Lower lobe of right lung (tissue), 2 donors: ENCODE measurements around the gene CPPED1. TPM values are rescaled to one million over a fixed set of nuclear protein-coding genes. Genes with fewer than 3 reads are reported as not detected.

Experiments
- ATAC-seq, 2 donors: fragments of 200-7000 bp; cut with Tn5 transposase; one replicate each; pipeline ENCODE4 v1.9.1; 2020 to 2022; ENCODE audit warnings: mild to moderate bottlenecking in 2 of 2, moderate library complexity in 2 of 2
- DNase-seq: peaks from one replicate; pipeline ENCODE4 v3.0.0-alpha.2; 2020
- H3K27ac ChIP-seq: fragments of 200-600 bp; one replicate; pipeline ENCODE4 v1.8.0; 2022
- H3K27me3 ChIP-seq: fragments of 200-600 bp; one replicate; pipeline ENCODE4 v1.8.0; 2022; ENCODE audit warnings: low read depth
- H3K36me3 ChIP-seq: fragments of 200-600 bp; one replicate; pipeline ENCODE4 v1.8.0; 2022; ENCODE audit warnings: mild to moderate bottlenecking
- H3K4me1 ChIP-seq: fragments of 200-600 bp; one replicate; pipeline ENCODE4 v1.8.0; 2022
- H3K4me3 ChIP-seq: fragments of 200-600 bp; one replicate; pipeline ENCODE4 v1.8.0; 2022; ENCODE audit warnings: mild to moderate bottlenecking
- H3K9me3 ChIP-seq: fragments of 200-600 bp; one replicate; pipeline ENCODE4 v1.8.0; 2022
- CTCF ChIP-seq: fragments of 200-600 bp; IDR thresholded peaks from one replicate; pipeline ENCODE4 v1.8.0; 2022; ENCODE audit warnings: antibody characterized with exemption, mild to moderate bottlenecking
- intact Hi-C: fragments of 100-400 bp; cut with DNase I; formaldehyde crosslinking; loops from one replicate; pipeline ENCODE4 v1.11.0; 2022
- total RNA-seq: library from RNA; stranded (reverse); fragmentation: NEBNext Ultra II Directional; extraction: Animal tissue kit (Norgen Biotek cat#: 25700); gene quantifications from one replicate; pipeline ENCODE4 v1.2.1, GENCODE V29; 2021
- donor health status: DM: no; HTN: yes; CAD: no; lungs with severe emphysema.

CPPED1 gene
- total RNA-seq, 1 donor from 2014 or later = 33.0 TPM

GRCh38 chr16:12724226-12724625 lies 79.5 kb downstream of the CPPED1 start:
- ATAC-seq = no peak
- Histone ChIP-seq H3K27me3 (no peaks in the 10 kb centered on the region), H3K36me3 (no peaks in the 10 kb centered on the region), H3K4me3 (no peak overlapping the region), H3K9me3 (no peaks in the 10 kb centered on the region), H3K4me1 (no peaks in the 10 kb centered on the region), H3K27ac (no peak overlapping the region)
- TF ChIP-seq CTCF = no peak
- no peak for DNase-seq
- intact Hi-C loops = no loop called here

DNA sequence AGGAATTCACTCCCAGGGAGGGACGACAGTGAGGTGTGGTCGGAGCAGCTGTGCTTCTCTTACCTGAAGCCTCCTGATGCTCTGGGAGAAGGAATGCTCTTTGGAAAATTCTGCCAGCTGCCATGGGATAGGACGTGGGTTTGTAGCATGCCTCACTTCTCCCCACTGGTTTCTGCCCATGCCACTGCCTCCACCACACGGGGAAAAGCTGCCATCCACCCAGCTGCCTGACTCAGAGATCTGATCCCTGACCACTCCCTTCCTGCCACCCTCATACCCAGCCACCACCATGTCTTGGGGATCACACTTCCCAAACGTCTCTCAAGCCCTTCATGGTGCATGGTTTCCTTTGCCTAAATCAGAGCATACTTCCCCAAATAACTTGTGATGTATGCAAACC lies 80.0 kb downstream of the CPPED1 start:
- Histone ChIP-seq H3K36me3 (no peaks in the 10 kb centered on the region), H3K27me3 (no peaks in the 10 kb centered on the region), H3K4me1 (no peaks in the 10 kb centered on the region), H3K4me3 (no peak overlapping the region), H3K27ac (no peak overlapping the region), H3K9me3 (no peaks in the 10 kb centered on the region)
- ATAC-seq (no peak), DNase-seq (no peak)
- intact Hi-C loops = no loop called here
- TF ChIP-seq CTCF = no peak

DNA sequence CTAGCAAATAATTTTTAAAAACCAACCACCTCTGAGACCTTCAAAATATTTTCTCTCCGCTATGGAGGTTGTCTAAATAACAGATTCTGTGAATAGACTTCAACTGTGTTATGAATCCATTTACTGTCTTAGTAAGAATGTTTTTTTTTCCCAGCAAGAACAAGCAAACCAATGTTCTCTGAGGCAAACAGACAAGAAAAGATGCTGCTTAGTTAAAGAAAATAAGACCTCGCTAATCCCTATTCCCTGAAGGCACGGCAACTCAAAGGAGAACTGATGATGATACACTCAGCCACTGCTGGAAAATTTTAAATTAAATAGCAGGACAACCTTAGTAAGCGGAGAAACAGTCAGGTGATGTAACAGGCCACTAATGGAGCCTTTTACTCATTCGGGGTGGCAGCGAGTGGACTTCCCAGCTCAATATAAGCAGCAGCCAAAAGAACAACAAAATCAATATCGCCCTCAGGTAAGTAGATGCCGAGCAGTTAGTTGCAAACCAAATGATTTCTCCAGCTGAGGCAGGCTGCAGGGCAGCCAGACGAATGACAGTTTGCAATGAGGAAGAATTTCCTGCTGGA lies 81.8 kb downstream of the CPPED1 start:
- ATAC-seq (no peak), DNase-seq (no peak)
- H3K9me3 ChIP-seq = no peaks in the 10 kb centered on the region
- no peaks in the 10 kb centered on the region for H3K4me1 ChIP-seq
- H3K27me3 ChIP-seq = no peaks in the 10 kb centered on the region
- no peak for TF ChIP-seq CTCF
- no peak overlapping the region for H3K27ac ChIP-seq
- intact Hi-C loops = no loop called here
- H3K4me3 ChIP-seq = no peak overlapping the region
- no peaks in the 10 kb centered on the region for H3K36me3 ChIP-seq

GRCh38 chr16:12719972-12720371 lies 83.7 kb downstream of the CPPED1 start:
- Histone ChIP-seq H3K4me1 (no peaks in the 10 kb centered on the region), H3K4me3 (no peak overlapping the region), H3K36me3 (no peaks in the 10 kb centered on the region), H3K9me3 (no peaks in the 10 kb centered on the region), H3K27me3 (no peaks in the 10 kb centered on the region), H3K27ac (no peak overlapping the region)
- no peak for ATAC-seq
- no peak for TF ChIP-seq CTCF
- intact Hi-C loops = no loop called here
- DNase-seq = no peak

- ATAC-seq = peak in 1 of 2 donors; percentile 46
- no peak for TF ChIP-seq CTCF
Measured at GRCh38 chr16:12716658-12717057, 87.0 kb downstream of the CPPED1 start.

DNA sequence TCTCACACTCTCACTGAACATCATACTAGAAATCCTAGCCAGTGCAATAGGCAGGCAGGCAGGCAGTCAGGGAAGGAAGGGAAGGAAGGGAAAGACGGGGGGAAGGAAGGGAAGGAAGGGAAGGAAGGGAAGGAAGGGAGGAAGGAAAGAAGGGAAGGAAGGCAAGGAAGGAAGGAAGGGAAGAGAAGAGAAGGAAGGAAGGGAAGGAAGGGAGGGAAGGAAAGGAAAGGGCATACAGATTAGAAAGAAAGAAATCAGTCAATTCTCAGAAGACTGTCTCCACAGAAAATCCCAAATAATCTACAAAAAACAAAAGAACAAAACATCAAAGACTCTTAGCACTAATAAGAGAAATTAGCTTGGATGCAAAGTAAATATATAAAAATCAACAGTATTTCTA lies 93.9 kb downstream of the CPPED1 start:
- Histone ChIP-seq H3K4me3 (no peak overlapping the region), H3K9me3 (no peaks in the 10 kb centered on the region), H3K27me3 (no peaks in the 10 kb centered on the region), H3K27ac (no peak overlapping the region), H3K36me3 (peaks cover 1% of the 10 kb centered on the region), H3K4me1 (no peaks in the 10 kb centered on the region)
- TF ChIP-seq CTCF = no peak
- no peak for ATAC-seq
- intact Hi-C loops = no loop called here
- no peak for DNase-seq

More at GRCh38 chr16:12716658-12717057, 87.0 kb downstream of the CPPED1 start:
- Histone ChIP-seq H3K27me3 (no peaks in the 10 kb centered on the region), H3K36me3 (no peaks in the 10 kb centered on the region), H3K27ac (no peak overlapping the region), H3K4me3 (no peak overlapping the region), H3K4me1 (no peaks in the 10 kb centered on the region), H3K9me3 (no peaks in the 10 kb centered on the region)
- intact Hi-C loops = no loop called here
- no peak for DNase-seq
